Stomach (tissue), 4 donors: Measurements from ENCODE around the gene VPS13D.

Experiments used
- CTCF ChIP-seq, 7 experiments: fragments of 450-650 bp in 4 of 7; fragments of 200-600 bp in 3 of 7; sonication (generic) in 3 of 7; IDR thresholded peaks; one replicate each; pipeline ENCODE4 v1.5.1; 2016 to 2019; ENCODE audit warnings: antibody characterized with exemption in 7 of 7, control low read depth in 2 of 7, mild to moderate bottlenecking in 1 of 7
- EP300 ChIP-seq: sonication (generic); formaldehyde crosslinking; IDR thresholded peaks from one replicate; pipeline ENCODE4 v1.6.1; 2017; ENCODE audit warnings: antibody characterized with exemption
- POLR2A ChIP-seq, 4 donors: fragments of 450-650 bp; IDR thresholded peaks; one replicate each; pipeline ENCODE4 v1.6.1; 2016; ENCODE audit warnings: antibody characterized with exemption in 4 of 4, control low read depth in 2 of 4, mild to moderate bottlenecking in 1 of 4, moderate library complexity in 1 of 4

GRCh38 chr1:12501661-12502060, 271.8 kb downstream of the VPS13D start:
- no peak for TF ChIP-seq CTCF (IDR thresholded peaks at IDR 0.05)
- TF ChIP-seq POLR2A (IDR thresholded peaks at IDR 0.05), result no peak
- TF ChIP-seq EP300, result no peak
